ENCODE results near the gene SYNGR3.

DNA sequence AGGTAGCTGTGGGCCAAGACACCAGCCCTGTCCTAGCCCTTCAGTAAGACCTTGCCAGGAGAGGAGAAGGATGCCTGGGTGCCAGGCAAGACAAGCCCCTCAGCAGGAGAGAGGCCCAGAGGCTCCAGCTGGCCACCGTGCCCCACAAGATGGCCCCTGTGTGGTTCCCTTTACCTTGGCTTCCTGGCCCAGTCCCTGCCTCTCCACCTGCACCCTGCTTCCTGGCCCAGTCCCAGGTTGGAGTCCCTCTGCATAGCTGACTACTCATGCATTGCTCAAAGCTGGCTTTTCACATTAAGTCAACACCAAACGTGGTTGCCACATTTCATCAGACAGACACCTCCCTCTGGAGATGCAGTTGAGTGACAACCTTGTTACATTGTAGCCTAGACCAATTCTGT lies 4.0 kb downstream of the SYNGR3 start:
- TF ChIP-seq POLR2A (IDR thresholded peaks at IDR 0.05; ENCODE audit: insufficient read depth in 1 of 2, low read depth in 2 of 2, low read length in 2 of 2) (0 out of 4 replicates have a peak, but pooled peaks of 1 of the 2 experiments have one; percentile 29), REL (CRISPR knock-in tag; conservative IDR thresholded peaks at IDR 0.05) (no peak), TCF7L2 (IDR thresholded peaks at IDR 0.05; ENCODE audit: low read depth, low read length) (no peak), ZMYM2 (CRISPR knock-in tag; IDR thresholded peaks at IDR 0.05) (no peak), NKX3-1 (CRISPR knock-in tag; IDR thresholded peaks at IDR 0.05) (no peak), ZNF761 (CRISPR knock-in tag; conservative IDR thresholded peaks at IDR 0.05) (no peak), SOX6 (IDR thresholded peaks at IDR 0.05) (no peak), SOX6 (CRISPR knock-in tag; IDR thresholded peaks at IDR 0.05) (no peak), MAF1 (CRISPR knock-in tag; IDR thresholded peaks at IDR 0.05; ENCODE audit: borderline replicate concordance) (no peak), ZBTB7A (CRISPR knock-in tag; IDR thresholded peaks at IDR 0.05) (no peak)
- TF ChIP-seq, protein P1, sequence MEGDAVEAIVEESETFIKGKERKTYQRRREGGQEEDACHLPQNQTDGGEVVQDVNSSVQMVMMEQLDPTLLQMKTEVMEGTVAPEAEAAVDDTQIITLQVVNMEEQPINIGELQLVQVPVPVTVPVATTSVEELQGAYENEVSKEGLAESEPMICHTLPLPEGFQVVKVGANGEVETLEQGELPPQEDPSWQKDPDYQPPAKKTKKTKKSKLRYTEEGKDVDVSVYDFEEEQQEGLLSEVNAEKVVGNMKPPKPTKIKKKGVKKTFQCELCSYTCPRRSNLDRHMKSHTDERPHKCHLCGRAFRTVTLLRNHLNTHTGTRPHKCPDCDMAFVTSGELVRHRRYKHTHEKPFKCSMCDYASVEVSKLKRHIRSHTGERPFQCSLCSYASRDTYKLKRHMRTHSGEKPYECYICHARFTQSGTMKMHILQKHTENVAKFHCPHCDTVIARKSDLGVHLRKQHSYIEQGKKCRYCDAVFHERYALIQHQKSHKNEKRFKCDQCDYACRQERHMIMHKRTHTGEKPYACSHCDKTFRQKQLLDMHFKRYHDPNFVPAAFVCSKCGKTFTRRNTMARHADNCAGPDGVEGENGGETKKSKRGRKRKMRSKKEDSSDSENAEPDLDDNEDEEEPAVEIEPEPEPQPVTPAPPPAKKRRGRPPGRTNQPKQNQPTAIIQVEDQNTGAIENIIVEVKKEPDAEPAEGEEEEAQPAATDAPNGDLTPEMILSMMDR (CRISPR knock-in tag; IDR thresholded peaks at IDR 0.05): no peak
- TF ChIP-seq, protein P2, sequence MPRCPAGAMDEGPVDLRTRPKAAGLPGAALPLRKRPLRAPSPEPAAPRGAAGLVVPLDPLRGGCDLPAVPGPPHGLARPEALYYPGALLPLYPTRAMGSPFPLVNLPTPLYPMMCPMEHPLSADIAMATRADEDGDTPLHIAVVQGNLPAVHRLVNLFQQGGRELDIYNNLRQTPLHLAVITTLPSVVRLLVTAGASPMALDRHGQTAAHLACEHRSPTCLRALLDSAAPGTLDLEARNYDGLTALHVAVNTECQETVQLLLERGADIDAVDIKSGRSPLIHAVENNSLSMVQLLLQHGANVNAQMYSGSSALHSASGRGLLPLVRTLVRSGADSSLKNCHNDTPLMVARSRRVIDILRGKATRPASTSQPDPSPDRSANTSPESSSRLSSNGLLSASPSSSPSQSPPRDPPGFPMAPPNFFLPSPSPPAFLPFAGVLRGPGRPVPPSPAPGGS (CRISPR knock-in tag; IDR thresholded peaks at IDR 0.05): no peak
- TF ChIP-seq, protein P3, sequence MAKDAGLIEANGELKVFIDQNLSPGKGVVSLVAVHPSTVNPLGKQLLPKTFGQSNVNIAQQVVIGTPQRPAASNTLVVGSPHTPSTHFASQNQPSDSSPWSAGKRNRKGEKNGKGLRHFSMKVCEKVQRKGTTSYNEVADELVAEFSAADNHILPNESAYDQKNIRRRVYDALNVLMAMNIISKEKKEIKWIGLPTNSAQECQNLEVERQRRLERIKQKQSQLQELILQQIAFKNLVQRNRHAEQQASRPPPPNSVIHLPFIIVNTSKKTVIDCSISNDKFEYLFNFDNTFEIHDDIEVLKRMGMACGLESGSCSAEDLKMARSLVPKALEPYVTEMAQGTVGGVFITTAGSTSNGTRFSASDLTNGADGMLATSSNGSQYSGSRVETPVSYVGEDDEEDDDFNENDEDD (CRISPR knock-in tag; IDR thresholded peaks at IDR 0.05; ENCODE audit: borderline replicate concordance): no peak
- TF ChIP-seq, protein P4, sequence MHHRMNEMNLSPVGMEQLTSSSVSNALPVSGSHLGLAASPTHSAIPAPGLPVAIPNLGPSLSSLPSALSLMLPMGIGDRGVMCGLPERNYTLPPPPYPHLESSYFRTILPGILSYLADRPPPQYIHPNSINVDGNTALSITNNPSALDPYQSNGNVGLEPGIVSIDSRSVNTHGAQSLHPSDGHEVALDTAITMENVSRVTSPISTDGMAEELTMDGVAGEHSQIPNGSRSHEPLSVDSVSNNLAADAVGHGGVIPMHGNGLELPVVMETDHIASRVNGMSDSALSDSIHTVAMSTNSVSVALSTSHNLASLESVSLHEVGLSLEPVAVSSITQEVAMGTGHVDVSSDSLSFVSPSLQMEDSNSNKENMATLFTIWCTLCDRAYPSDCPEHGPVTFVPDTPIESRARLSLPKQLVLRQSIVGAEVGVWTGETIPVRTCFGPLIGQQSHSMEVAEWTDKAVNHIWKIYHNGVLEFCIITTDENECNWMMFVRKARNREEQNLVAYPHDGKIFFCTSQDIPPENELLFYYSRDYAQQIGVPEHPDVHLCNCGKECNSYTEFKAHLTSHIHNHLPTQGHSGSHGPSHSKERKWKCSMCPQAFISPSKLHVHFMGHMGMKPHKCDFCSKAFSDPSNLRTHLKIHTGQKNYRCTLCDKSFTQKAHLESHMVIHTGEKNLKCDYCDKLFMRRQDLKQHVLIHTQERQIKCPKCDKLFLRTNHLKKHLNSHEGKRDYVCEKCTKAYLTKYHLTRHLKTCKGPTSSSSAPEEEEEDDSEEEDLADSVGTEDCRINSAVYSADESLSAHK (CRISPR knock-in tag; IDR thresholded peaks at IDR 0.05; ENCODE audit: borderline replicate concordance): no peak
- TF ChIP-seq, protein P5, sequence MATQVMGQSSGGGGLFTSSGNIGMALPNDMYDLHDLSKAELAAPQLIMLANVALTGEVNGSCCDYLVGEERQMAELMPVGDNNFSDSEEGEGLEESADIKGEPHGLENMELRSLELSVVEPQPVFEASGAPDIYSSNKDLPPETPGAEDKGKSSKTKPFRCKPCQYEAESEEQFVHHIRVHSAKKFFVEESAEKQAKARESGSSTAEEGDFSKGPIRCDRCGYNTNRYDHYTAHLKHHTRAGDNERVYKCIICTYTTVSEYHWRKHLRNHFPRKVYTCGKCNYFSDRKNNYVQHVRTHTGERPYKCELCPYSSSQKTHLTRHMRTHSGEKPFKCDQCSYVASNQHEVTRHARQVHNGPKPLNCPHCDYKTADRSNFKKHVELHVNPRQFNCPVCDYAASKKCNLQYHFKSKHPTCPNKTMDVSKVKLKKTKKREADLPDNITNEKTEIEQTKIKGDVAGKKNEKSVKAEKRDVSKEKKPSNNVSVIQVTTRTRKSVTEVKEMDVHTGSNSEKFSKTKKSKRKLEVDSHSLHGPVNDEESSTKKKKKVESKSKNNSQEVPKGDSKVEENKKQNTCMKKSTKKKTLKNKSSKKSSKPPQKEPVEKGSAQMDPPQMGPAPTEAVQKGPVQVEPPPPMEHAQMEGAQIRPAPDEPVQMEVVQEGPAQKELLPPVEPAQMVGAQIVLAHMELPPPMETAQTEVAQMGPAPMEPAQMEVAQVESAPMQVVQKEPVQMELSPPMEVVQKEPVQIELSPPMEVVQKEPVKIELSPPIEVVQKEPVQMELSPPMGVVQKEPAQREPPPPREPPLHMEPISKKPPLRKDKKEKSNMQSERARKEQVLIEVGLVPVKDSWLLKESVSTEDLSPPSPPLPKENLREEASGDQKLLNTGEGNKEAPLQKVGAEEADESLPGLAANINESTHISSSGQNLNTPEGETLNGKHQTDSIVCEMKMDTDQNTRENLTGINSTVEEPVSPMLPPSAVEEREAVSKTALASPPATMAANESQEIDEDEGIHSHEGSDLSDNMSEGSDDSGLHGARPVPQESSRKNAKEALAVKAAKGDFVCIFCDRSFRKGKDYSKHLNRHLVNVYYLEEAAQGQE (IDR thresholded peaks at IDR 0.05; ENCODE audit: borderline replicate concordance in 1 of 2, low read depth in 1 of 2, low read length in 2 of 2): no peak

Measured in HepG2 (cell line).